ENCODE measurements around the gene IQCM.

The IQCM gene

GRCh38 chr4:149713031-149713430, 102.6 kb downstream of the IQCM start:
- in situ Hi-C loops (cut with MboI; ENCODE audit: low sequenced_read_pairs) = no loop called here

- in situ Hi-C loops (cut with MboI; ENCODE audit: low sequenced_read_pairs) = no loop called here
Measured at GRCh38 chr4:149711593-149712365, 103.9 kb downstream of the IQCM start.

- in situ Hi-C loops (cut with MboI; ENCODE audit: low sequenced_read_pairs) = no loop called here
Measured at GRCh38 chr4:149709640-149710039, 106.0 kb downstream of the IQCM start.

- in situ Hi-C loops (cut with MboI; ENCODE audit: low sequenced_read_pairs) = no loop called here
Measured at GRCh38 chr4:149708513-149709130, 107.0 kb downstream of the IQCM start.

- in situ Hi-C loops (cut with MboI; ENCODE audit: low sequenced_read_pairs) = no loop called here
Measured at GRCh38 chr4:149707862-149708261, 107.8 kb downstream of the IQCM start.

GRCh38 chr4:149706942-149707341, 108.7 kb downstream of the IQCM start:
- in situ Hi-C loops (cut with MboI; ENCODE audit: low sequenced_read_pairs) = no loop called here

GRCh38 chr4:149702414-149703293, 113.0 kb downstream of the IQCM start:
- in situ Hi-C loops (cut with MboI; ENCODE audit: low sequenced_read_pairs) = no loop called here

GRCh38 chr4:149701435-149702156, 114.0 kb downstream of the IQCM start:
- in situ Hi-C loops (cut with MboI; ENCODE audit: low sequenced_read_pairs) = no loop called here

GRCh38 chr4:149700272-149700671, 115.4 kb downstream of the IQCM start:
- in situ Hi-C loops (cut with MboI; ENCODE audit: low sequenced_read_pairs) = no loop called here

- in situ Hi-C loops (cut with MboI; ENCODE audit: low sequenced_read_pairs) = no loop called here
Measured at GRCh38 chr4:149699642-149700041, 116.0 kb downstream of the IQCM start.

GRCh38 chr4:149690726-149691125, 124.9 kb downstream of the IQCM start:
- in situ Hi-C loops (cut with MboI; ENCODE audit: low sequenced_read_pairs) = no loop called here

- in situ Hi-C loops (cut with MboI; ENCODE audit: low sequenced_read_pairs) = no loop called here
Measured at GRCh38 chr4:149684516-149684915, 131.1 kb downstream of the IQCM start.

GRCh38 chr4:149676076-149676475, 139.6 kb downstream of the IQCM start:
- in situ Hi-C loops (cut with MboI; ENCODE audit: low sequenced_read_pairs) = no loop called here

GRCh38 chr4:149645790-149646189, 169.9 kb downstream of the IQCM start:
- in situ Hi-C loops (cut with MboI; ENCODE audit: low sequenced_read_pairs) = no loop called here

- in situ Hi-C loops (cut with MboI; ENCODE audit: low sequenced_read_pairs) = no loop called here
Measured at GRCh38 chr4:149638073-149638472, 177.6 kb downstream of the IQCM start.

GRCh38 chr4:149634368-149634767, 181.3 kb downstream of the IQCM start:
- in situ Hi-C loops (cut with MboI; ENCODE audit: low sequenced_read_pairs) = no loop called here

GRCh38 chr4:149631629-149632028, 184.0 kb downstream of the IQCM start:
- in situ Hi-C loops (cut with MboI; ENCODE audit: low sequenced_read_pairs) = no loop called here

GRCh38 chr4:149630064-149630463, 185.6 kb downstream of the IQCM start:
- in situ Hi-C loops (cut with MboI; ENCODE audit: low sequenced_read_pairs) = no loop called here

- in situ Hi-C loops (cut with MboI; ENCODE audit: low sequenced_read_pairs) = no loop called here
Measured at GRCh38 chr4:149605601-149606378, 209.9 kb downstream of the IQCM start.

GRCh38 chr4:149604827-149605226, 210.8 kb downstream of the IQCM start:
- in situ Hi-C loops (cut with MboI; ENCODE audit: low sequenced_read_pairs) = no loop called here

Data from HL-60/S4 (cell line).